ENCODE data around the gene DMBX1. TPM values are rescaled to one million over a fixed set of nuclear protein-coding genes. Genes with fewer than 3 reads are reported as not detected.
A peak's percentile ranks its signal among the peaks of the same experiment; 100 is the strongest.

The DMBX1 gene
- total RNA-seq, 1 experiment from 2014 or later: 2.3 TPM

- H3K18ac ChIP-seq (ENCODE audit: insufficient read length, low read depth, low read length): no peak overlapping the region
- H3K23ac ChIP-seq (ENCODE audit: insufficient read length, low read depth, low read length): no peak overlapping the region
- H3K27ac ChIP-seq (ENCODE audit: insufficient read length, low read depth, low read length): no peak overlapping the region
- no peak overlapping the region for H3T11ph ChIP-seq (ENCODE audit: low read length)
- no peak overlapping the region for H3K4ac ChIP-seq (ENCODE audit: low read depth, low read length)
- no peaks in the 10 kb centered on the region for H3K36me3 Mint-ChIP-seq (ENCODE audit: insufficient read depth in 1 of 3, low read depth in 3 of 3)
- H3K9me3 ChIP-seq (ENCODE audit: control insufficient read depth, low read depth, low read length): no peaks in the 10 kb centered on the region
- H3K9ac ChIP-seq (ENCODE audit: extremely low read depth, insufficient read length, low read length): no peak overlapping the region
- H3K56ac ChIP-seq (ENCODE audit: insufficient read length, low read depth, low read length): no peak overlapping the region
- no peak overlapping the region for H2BK15ac ChIP-seq (ENCODE audit: low read depth, low read length)
- H3K27ac Mint-ChIP-seq: no peak overlapping the region
- no peak overlapping the region for H3K4me2 ChIP-seq (ENCODE audit: insufficient read depth, insufficient read length, low read length)
- H3K4me1 ChIP-seq (ENCODE audit: insufficient read depth, low read length): peaks cover 2% of the 10 kb centered on the region; the same call in 1 of the 2 replicates
- H3K23me2 ChIP-seq (ENCODE audit: insufficient read length, low read depth, low read length, poor library complexity, severe bottlenecking): peaks cover 23% of the 10 kb centered on the region
- no peak overlapping the region for H2BK12ac ChIP-seq (ENCODE audit: insufficient read length, low read depth, low read length)
- no peak overlapping the region for H3K14ac ChIP-seq (ENCODE audit: insufficient read depth, low read length)
- peaks cover 74% of the 10 kb centered on the region for H3K27me3 ChIP-seq (ENCODE audit: insufficient read depth, low read length)
- H4K5ac ChIP-seq (ENCODE audit: insufficient read length, low read depth, low read length): no peak overlapping the region
- no peaks in the 10 kb centered on the region for H3K79me1 ChIP-seq (ENCODE audit: insufficient read depth, low read depth, low read length, poor library complexity, severe bottlenecking)
- peak; percentile 76 for DNase-seq
- no peak overlapping the region for H4K8ac ChIP-seq (replicated peaks; ENCODE audit: insufficient read length, low read depth, low read length)
- no peaks in the 10 kb centered on the region; a peak in 2 of 5 replicates for H3K9me3 Mint-ChIP-seq
- H4K20me1 ChIP-seq (ENCODE audit: control insufficient read depth, insufficient read depth, insufficient read length): no peaks in the 10 kb centered on the region
- H3K27me3 Mint-ChIP-seq (ENCODE audit: low read depth): peaks cover 99% of the 10 kb centered on the region
- H2AFZ ChIP-seq (ENCODE audit: low read length): no peak overlapping the region
- H4K91ac ChIP-seq (ENCODE audit: insufficient read length, low read depth, low read length): no peak overlapping the region
- H2AK5ac ChIP-seq (ENCODE audit: insufficient read length, low read length): no peak overlapping the region
- H2BK20ac ChIP-seq (ENCODE audit: low read depth, low read length, poor library complexity, severe bottlenecking): no peak overlapping the region
- no peaks in the 10 kb centered on the region for H3K79me2 ChIP-seq (ENCODE audit: insufficient read depth, low read length)
- H3K4me1 Mint-ChIP-seq: peaks cover 42 to 71% of the 10 kb centered on the region in 2 experiments
- TF ChIP-seq CTCF (conservative IDR thresholded peaks at IDR 0.05): peak; percentile 69
- H3K4me3 Mint-ChIP-seq: peak overlapping the region in 1 of 2 experiments; percentile 20; a peak in 2 of 5 replicates
- no peak overlapping the region for H2BK5ac ChIP-seq (ENCODE audit: insufficient read length, low read length)
- no peak overlapping the region for H2BK120ac ChIP-seq (ENCODE audit: low read depth, low read length, poor library complexity, severe bottlenecking)
- no CpG with 5 or more reads among the region's 7 CpGs for WGBS (ENCODE audit: extremely low coverage, insufficient read length, low lambda C conversion rate)
These were observed 1.8 kb upstream of the DMBX1 start for GRCh38 chr1:46487818-46488218.
